GM12878 (cell line): ENCODE data around the gene HIVEP1. TPM values are rescaled to one million over a fixed set of nuclear protein-coding genes. Genes with fewer than 3 reads are reported as not detected.

Experiments
- ATAC-seq: fragments of 200-7000 bp; cut with Tn5 transposase; 3 replicates; pipeline ENCODE4 v1.9.1; 2020; ENCODE audit warnings: mild to moderate bottlenecking, moderate library complexity
- BruUV-seq: library from RNA; stranded (reverse); fragments of 400-500 nt; replicated peaks from 2 replicates; lab custom pipeline; 2021; lab: Mats Ljungman, UMichigan
- CTCF ChIA-PET: fragments of 300-600 bp; sonication (Branson Sonifier 250); formaldehyde crosslinking; extraction: SDS; loops from one replicate; lab custom pipeline; 2021; ENCODE audit warnings: inconsistent platforms; lab: Yijun Ruan, JAX
- POLR2A ChIA-PET: fragments of 350-600 bp; formaldehyde crosslinking; extraction: SDS; loops from one replicate; lab custom pipeline; 2021; ENCODE audit warnings: inconsistent platforms; lab: Charles Lee
- RAD21 ChIA-PET: fragments of 300-600 bp; sonication (Branson Sonifier 250); formaldehyde crosslinking; loops from one replicate; lab custom pipeline; 2023; ENCODE audit warnings: antibody characterized with exemption; ENCODE audit not compliant: unreplicated experiment; lab: Charles Lee
- SMC1A ChIA-PET: fragments of 300-600 bp; sonication (Branson Sonifier 250); formaldehyde crosslinking; loops from one replicate; lab custom pipeline; 2023; ENCODE audit not compliant: unreplicated experiment, uncharacterized antibody; lab: Charles Lee
- DNase-seq: peaks from one replicate; pipeline ENCODE4 v3.0.0-alpha.2; 2011; ENCODE audit warnings: low read depth, low spot score
- FAIRE-seq: peaks from 3 replicates; lab custom pipeline; 2011; peaks lifted over from hg19 to GRCh38; lab: Jason Lieb, UNC
- H2AFZ ChIP-seq: 2 replicates; pipeline ENCODE4 v1.6.0; 2011; ENCODE audit warnings: low read depth, low read length, control low read depth; ENCODE audit not compliant: control insufficient read depth
- H3K27ac ChIP-seq: 2 replicates; pipeline ENCODE4 v1.5.1; 2011; ENCODE audit warnings: control low read depth; ENCODE audit not compliant: control insufficient read depth, insufficient read depth
- H3K27me3 ChIP-seq, 2 experiments: replicated peaks in 1 of 2; 2 replicates each; pipeline versions ENCODE4 v1.6.0 to v1.6.1; 2011; ENCODE audit warnings: low read length in 1 of 2; ENCODE audit not compliant: control insufficient read depth in 2 of 2, insufficient read depth in 2 of 2
- H3K36me3 ChIP-seq, 2 experiments: 2 replicates each; pipeline ENCODE4 v1.5.1; 2011; ENCODE audit warnings: low read length in 1 of 2; ENCODE audit not compliant: control insufficient read depth in 2 of 2, insufficient read depth in 2 of 2
- H3K4me1 ChIP-seq: 2 replicates; pipeline ENCODE4 v1.6.1; 2011; ENCODE audit warnings: mild to moderate bottlenecking, low read length, moderate library complexity, mixed read lengths; ENCODE audit not compliant: control insufficient read depth, insufficient read depth
- H3K4me2 ChIP-seq: 2 replicates; pipeline ENCODE4 v1.6.0; 2011; ENCODE audit warnings: control low read depth; ENCODE audit not compliant: control insufficient read depth, insufficient read depth
- H3K4me3 ChIP-seq: fragments of 200-600 bp; sonication (generic); 2 replicates; pipeline ENCODE4 v1.5.1; 2016
- H3K79me2 ChIP-seq: 2 replicates; pipeline ENCODE4 v1.6.0; 2011; ENCODE audit warnings: low read length; ENCODE audit not compliant: control insufficient read depth, insufficient read depth
- H3K9ac ChIP-seq: 2 replicates; pipeline ENCODE4 v1.8.0; 2011; ENCODE audit warnings: low read length, control low read depth, mixed read lengths; ENCODE audit not compliant: control insufficient read depth, insufficient read depth
- H3K9me3 ChIP-seq: replicated peaks from 3 replicates; pipeline ENCODE4 v1.5.1; 2011; ENCODE audit warnings: mild to moderate bottlenecking, low read length; ENCODE audit not compliant: control insufficient read depth, insufficient read depth
- H4K20me1 ChIP-seq: 2 replicates; pipeline ENCODE4 v1.6.0; 2011; ENCODE audit not compliant: control insufficient read depth, insufficient read depth
- ATF7 ChIP-seq: fragments of 450-650 bp; IDR thresholded peaks from 2 replicates; pipeline ENCODE4 v1.6.1; 2016; ENCODE audit warnings: low read depth, mild to moderate bottlenecking
- DPF2 ChIP-seq: fragments of 450-650 bp; IDR thresholded peaks from 2 replicates; pipeline ENCODE4 v1.6.1; 2017; ENCODE audit warnings: mild to moderate bottlenecking
- EGR1 ChIP-seq, 2 experiments: IDR thresholded peaks; 1 replicate in 1 of 2; 2 replicates in 1 of 2; pipeline ENCODE4 v1.6.1; 2011 to 2012; ENCODE audit warnings: low read depth in 2 of 2, low read length in 2 of 2, borderline replicate concordance in 1 of 2, mild to moderate bottlenecking in 1 of 2, moderate library complexity in 1 of 2
- ELK1 ChIP-seq: IDR thresholded peaks from 2 replicates; pipeline ENCODE4 v1.6.1; 2012; ENCODE audit warnings: low read depth, low read length, improper control_type of control experiment
- ESRRA ChIP-seq: IDR thresholded peaks from 2 replicates; pipeline ENCODE4 v1.6.1; 2012; ENCODE audit warnings: mild to moderate bottlenecking, low read length, improper control_type of control experiment
- KDM1A ChIP-seq: fragments of 200-600 bp; sonication (generic); IDR thresholded peaks from 2 replicates; pipeline ENCODE4 v1.6.1; 2016; ENCODE audit warnings: borderline replicate concordance
- MEF2A ChIP-seq: IDR thresholded peaks from 2 replicates; pipeline ENCODE4 v1.6.1; 2011; ENCODE audit warnings: low read depth, mild to moderate bottlenecking, low read length, moderate library complexity; ENCODE audit not compliant: insufficient read depth
- MEF2B ChIP-seq: fragments of 450-650 bp; IDR thresholded peaks from 2 replicates; pipeline ENCODE4 v1.6.1; 2018; ENCODE audit warnings: mild to moderate bottlenecking, moderate library complexity; ENCODE audit not compliant: partially characterized antibody, poor library complexity, severe bottlenecking
- MLLT1 ChIP-seq: fragments of 450-650 bp; IDR thresholded peaks from 2 replicates; pipeline ENCODE4 v1.6.1; 2016; ENCODE audit warnings: mild to moderate bottlenecking
- NFYA ChIP-seq: IDR thresholded peaks from 2 replicates; pipeline ENCODE4 v1.6.1; 2011; ENCODE audit warnings: low read depth, mild to moderate bottlenecking, low read length, improper control_type of control experiment, borderline replicate concordance
- PAX5 ChIP-seq: IDR thresholded peaks from 2 replicates; pipeline ENCODE4 v1.6.1; 2011; ENCODE audit warnings: low read depth, low read length, borderline replicate concordance
- PAX8 ChIP-seq: fragments of 450-650 bp; IDR thresholded peaks from 2 replicates; pipeline ENCODE4 v1.6.1; 2017; ENCODE audit warnings: mild to moderate bottlenecking, moderate library complexity
- SREBF1 ChIP-seq: IDR thresholded peaks from 2 replicates; pipeline ENCODE4 v1.6.1; 2012; ENCODE audit warnings: mild to moderate bottlenecking, low read length
- SUPT20H ChIP-seq: IDR thresholded peaks from 2 replicates; pipeline ENCODE4 v1.6.1; 2011; ENCODE audit warnings: low read depth, mild to moderate bottlenecking, low read length, moderate library complexity, borderline replicate concordance; ENCODE audit not compliant: control insufficient read depth
- WGBS: methylation state at CpG from one replicate; pipeline ENCODE4 v1.1.6; 2016; ENCODE audit warnings: low lambda C conversion rate; ENCODE audit not compliant: insufficient replicate concordance, insufficient coverage; ENCODE audit errors: missing lambda C conversion rate; 5-methylcytosine and 5-hydroxymethylcytosine counted together
- in situ Hi-C: fragments of 300-500 bp; cut with MboI; formaldehyde crosslinking; loops from 9 replicates; pipeline ENCODE4 v1.14.3; 2018; ENCODE audit warnings: mixed read lengths
- intact Hi-C: fragments of 100-400 bp; cut with micrococcal nuclease; formaldehyde crosslinking; loops from one replicate; pipeline ENCODE4 v1.14.2; 2022; ENCODE audit not compliant: unreplicated experiment
- polyA plus RNA-seq, 11 experiments: library from polyadenylated mRNA; depleted of rRNA in 4 of 11; unstranded in 6 of 11; stranded (reverse) in 5 of 11; fragments of >200 nt; fragmentation: Nextera tagmentation in 4 of 11; fragmentation: Illumina TruSeq in 1 of 11; extraction: Ambion mirVana in 4 of 11; extraction: Trizol in 1 of 11; gene quantifications; 1 replicate in 1 of 11; 2 replicates in 10 of 11; pipeline versions ENCODE4 v1.2.1 to v1.2.3, GENCODE V29; 2011 to 2016; ENCODE audit warnings: inconsistent platforms in 2 of 11, missing spikeins in 2 of 11, low read depth in 1 of 11
- total RNA-seq, 4 experiments: library from RNA; depleted of rRNA in 3 of 4; stranded (reverse); fragments of >200 nt in 3 of 4; fragmentation: Illumina TruSeq in 1 of 4; extraction: Trizol in 1 of 4; gene quantifications; 2 replicates each; pipeline versions ENCODE4 v1.2.1 to v1.2.3, GENCODE V29; 2013 to 2021

Gene HIVEP1
- total and polyA plus RNA-seq, 10 of the 15 experiments (the other 5 are each of a cell fraction or from before 2014, with no cell fraction given): 4.3 to 37.5 (median 21.6) TPM

- TF ChIP-seq PAX8: no peak
- TF ChIP-seq PAX5: no peak
- TF ChIP-seq ELK1: no peak
- TF ChIP-seq MEF2A: no peak
- no peak for TF ChIP-seq SUPT20H
- no peak for TF ChIP-seq DPF2
- no peak for TF ChIP-seq MEF2B
- TF ChIP-seq KDM1A: no peak
- no peak for TF ChIP-seq NFYA
- no peak for TF ChIP-seq SREBF1
Observed at GRCh38 chr6:12097791-12098190, 85.7 kb downstream of the HIVEP1 start (continued).

GRCh38 chr6:12099623-12100338 is 87.7 kb downstream of the HIVEP1 start:
- no peak overlapping the region for H3K27ac ChIP-seq
- no peak overlapping the region for H2AFZ ChIP-seq
- no peaks in the 10 kb centered on the region for H3K27me3 ChIP-seq
- WGBS: 75% methylated on average over 4 of the region's 4 CpGs
- H3K9ac ChIP-seq: no peak overlapping the region
- no peaks in the 10 kb centered on the region for H4K20me1 ChIP-seq
- FAIRE-seq: peak; percentile 13
- in situ Hi-C loops (no loop called here), intact Hi-C loops (no loop called here)
- H3K4me1 ChIP-seq: peaks cover 7% of the 10 kb centered on the region
- no peak for TF ChIP-seq MEF2B
- TF ChIP-seq EGR1 (IDR thresholded peaks at IDR 0.05; ENCODE audit: borderline replicate concordance in 1 of 2, low read depth in 2 of 2, low read length in 2 of 2): no peak
- no peak for TF ChIP-seq ESRRA
- TF ChIP-seq MLLT1: no peak
- no peak for TF ChIP-seq ATF7
- SMC1A ChIA-PET: interaction anchor here (1.5 to 3.2 kb wide), 3 partner anchors 9 to 34 kb away, joined by 3 to 18 read pairs (median 9); no protein-coding TSS in a partner anchor
- no peaks in the 10 kb centered on the region for H3K36me3 ChIP-seq
- H3K4me2 ChIP-seq: no peak overlapping the region
- POLR2A ChIA-PET: interaction anchor here (0.6 to 1.4 kb wide), 2 partner anchors 8 to 9 kb away, joined by 3 to 4 read pairs; no protein-coding TSS in a partner anchor
- ATAC-seq: no peak
- no peak for DNase-seq
- H3K9me3 ChIP-seq: peaks cover 1% of the 10 kb centered on the region; the same call in 2 of the 3 replicates
- RAD21 ChIA-PET: no interaction called here
- BruUV-seq: no TSS peak
- CTCF ChIA-PET: no interaction called here
- no peak overlapping the region for H3K4me3 ChIP-seq
- peaks cover 22% of the 10 kb centered on the region for H3K79me2 ChIP-seq
